ENCODE data around the gene GLMN.
"Not testable (repeated sequence)": the region's sequence is repeated elsewhere in the genome, so short reads cannot be mapped to it uniquely, and the experiment has no call there.

The GLMN gene

DNA sequence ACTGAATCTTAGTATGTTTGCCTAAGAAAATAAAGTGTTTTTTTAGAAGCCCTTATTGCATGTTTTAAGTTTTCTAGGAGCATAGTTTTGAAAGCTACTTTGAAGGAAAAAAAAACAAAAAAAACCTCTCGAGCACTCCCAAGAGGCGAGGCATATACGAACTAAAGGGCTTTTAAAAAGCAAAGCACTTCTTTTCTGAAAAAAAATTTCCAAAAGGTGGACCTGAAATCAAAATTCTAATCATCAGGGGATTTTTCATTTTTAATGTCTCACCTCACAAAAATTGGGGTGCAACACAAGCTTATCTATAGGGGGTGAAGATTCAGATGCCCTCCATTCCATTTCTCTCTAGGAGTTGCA lies 594 bp downstream of the GLMN start:
- DNase-seq (ENCODE audit: low read depth) = no peak

DNA sequence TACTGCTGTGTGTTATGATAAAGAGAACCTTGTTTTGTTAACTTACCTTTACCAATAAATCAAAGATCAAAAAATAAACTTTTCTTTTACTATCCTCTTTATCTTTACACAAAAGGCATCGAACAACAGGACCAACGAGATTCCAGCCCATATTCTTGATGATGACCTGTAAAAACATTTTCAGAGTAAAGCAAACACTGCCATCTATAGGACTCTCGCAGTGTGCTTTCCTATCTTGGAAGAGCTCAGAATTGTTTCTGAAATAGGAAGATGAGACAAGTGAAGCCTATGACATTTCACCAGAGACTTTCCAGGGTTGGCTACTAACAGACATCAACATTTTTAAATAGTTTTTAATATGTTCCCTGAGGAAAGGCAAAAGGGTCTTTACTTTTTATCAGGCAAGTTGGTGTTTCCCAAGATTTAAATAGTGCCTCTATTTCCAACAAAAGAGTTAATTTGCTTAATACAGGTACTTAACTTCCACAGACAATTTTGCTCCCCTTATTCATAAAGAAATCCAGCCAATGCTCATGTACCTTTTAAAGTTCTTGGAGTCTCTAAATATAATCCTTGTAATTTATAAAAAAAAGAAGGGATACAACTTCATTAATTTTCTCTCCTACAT lies 7.3 kb downstream of the GLMN start:
- DNase-seq (ENCODE audit: low read depth) = no peak

DNA sequence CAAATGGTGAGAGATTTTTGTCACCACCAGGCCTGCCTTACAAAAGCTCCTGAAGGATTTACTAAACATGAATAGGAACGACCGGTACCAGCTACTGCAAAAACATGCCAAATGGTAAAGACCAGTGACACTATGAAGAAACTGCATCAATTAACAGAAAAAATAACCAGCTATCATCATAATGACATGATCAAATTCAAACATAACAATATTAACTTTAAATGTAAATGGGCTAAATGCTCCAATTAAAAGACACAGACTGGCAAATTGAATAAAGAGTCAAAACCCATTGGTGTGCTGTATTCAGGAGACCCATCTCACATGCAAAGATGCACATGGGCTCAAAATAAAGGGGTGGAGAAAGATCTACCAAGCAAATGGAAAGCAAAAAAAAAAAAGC lies 17.4 kb downstream of the GLMN start:
- DNase-seq (ENCODE audit: low read depth) = not testable (repeated sequence)

DNA sequence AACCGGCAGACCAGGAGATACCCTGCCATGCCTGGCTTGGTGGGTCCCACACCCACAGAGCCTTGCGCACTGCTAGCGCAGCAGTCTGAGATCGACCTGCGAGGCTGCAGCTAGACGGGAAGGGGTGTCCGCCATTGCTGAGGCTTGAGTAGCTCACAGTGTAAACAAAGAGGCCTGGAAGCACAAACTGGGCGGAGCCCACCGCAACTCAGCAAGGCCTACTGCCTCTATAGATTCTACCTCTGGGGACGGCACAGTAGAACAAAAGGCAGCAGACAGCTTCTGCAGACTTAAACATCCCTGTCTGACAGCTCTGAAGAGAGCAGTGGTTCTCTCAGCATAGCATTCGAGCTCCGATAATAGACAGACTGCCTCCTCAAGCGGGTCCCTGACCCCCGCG lies 19.0 kb downstream of the GLMN start:
- not testable (repeated sequence) for DNase-seq (ENCODE audit: low read depth)

- DNase-seq (ENCODE audit: low read depth) = no peak
Measured at GRCh38 chr1:92277105-92277723, 21.6 kb downstream of the GLMN start.

DNA sequence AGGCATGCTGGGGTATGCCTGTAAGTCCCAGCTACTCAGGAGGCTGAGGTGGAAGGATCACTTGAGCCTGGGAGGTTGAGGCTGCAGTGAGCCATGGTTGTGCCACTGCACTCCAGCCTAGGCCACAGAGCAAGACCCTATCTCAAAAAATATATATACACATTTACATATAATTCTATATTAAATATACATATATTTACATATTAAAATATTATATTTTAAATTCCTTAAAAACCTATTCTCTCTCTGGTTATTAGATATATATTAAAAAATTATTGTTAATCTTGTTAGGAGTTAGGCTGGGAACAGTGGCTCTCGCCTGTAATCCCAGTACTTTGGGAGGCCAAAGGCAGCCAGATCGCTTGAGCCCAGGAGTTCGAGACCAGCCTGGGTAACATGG lies 22.7 kb downstream of the GLMN start:
- DNase-seq (ENCODE audit: low read depth) = no peak

DNA sequence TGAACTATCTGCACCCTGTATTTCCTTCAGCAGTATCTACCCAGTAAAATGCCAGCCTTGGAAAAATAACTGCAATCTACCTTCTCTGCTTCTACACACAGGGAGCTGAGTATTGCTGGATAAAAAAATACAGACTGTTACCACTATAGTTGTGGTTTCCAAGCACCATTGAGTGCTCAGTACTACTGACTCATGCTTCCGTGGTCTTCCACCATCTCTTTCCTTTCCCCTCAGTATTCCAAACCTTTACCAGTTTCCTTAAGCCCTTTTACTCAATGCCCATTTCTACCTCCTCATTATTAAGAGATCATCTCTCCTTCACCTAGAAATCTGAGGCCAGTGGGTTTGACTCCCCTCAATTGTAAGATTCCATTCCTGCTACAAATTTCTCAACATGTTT lies 23.8 kb downstream of the GLMN start:
- DNase-seq (ENCODE audit: low read depth) = no peak

DNA sequence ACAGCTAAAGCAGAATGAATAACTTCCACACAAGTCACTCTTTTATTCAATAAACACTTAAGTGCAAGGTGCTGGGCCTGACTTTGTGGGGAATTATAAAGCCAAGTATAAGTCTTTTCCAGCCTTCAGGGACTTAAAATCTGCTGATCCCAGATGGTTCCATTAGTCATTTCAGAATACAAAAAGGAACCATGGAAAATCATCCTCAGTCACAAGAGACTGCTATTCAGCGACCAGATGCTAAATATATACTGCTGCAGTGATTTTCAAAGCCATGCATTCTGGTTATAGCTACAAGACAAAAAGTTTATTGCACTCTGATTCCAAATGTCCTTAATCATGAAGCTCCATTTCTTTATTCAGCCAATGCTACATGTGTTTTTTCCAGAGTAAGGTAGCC lies 25.7 kb downstream of the GLMN start:
- DNase-seq (ENCODE audit: low read depth) = no peak

DNA sequence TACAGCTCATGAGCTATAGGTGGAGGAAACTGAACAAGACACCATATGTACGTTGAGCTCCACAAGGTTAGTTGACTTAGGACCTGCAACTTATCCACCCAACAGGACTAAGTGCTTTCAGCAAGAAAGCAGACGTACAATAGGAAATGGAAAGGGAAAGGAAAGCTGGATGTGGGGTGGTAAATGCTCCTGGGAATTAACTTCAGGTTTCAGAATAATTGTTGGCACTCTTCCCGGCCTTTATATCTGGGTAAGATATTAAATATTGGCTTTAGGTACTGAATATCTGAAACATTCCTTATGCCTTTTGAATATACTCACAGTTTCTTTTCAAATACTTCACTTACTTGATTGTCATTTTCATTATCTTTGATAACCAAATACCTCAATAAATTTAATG lies 36.3 kb downstream of the GLMN start:
- DNase-seq (ENCODE audit: low read depth) = no peak

DNA sequence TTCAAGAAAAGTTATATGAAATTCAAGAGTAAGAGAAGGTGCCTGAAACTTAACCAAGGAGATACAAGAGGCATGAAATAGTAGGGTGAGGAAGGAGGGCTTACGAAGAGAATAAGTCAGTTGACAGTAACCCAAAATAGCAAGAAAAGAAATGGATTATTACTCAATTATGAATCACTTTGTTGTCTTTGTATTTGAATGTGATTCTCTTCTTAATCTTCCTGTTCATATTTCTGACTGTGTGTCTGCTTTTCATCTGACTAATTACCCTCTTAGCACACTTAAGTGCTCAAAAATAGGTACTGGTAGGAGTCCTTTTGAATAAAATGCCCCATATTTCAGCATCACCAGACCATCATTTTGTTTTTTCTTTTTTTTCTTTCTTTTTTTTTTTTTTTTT lies 39.4 kb downstream of the GLMN start:
- DNase-seq (ENCODE audit: low read depth) = no peak

- not testable (repeated sequence) for DNase-seq (ENCODE audit: low read depth)
Measured at GRCh38 chr1:92254714-92255113, 44.1 kb downstream of the GLMN start.

- no peak for DNase-seq (ENCODE audit: low read depth)
Measured at GRCh38 chr1:92244376-92244775, 54.4 kb downstream of the GLMN start.

GRCh38 chr1:92240034-92240433 lies 58.8 kb downstream of the GLMN start:
- DNase-seq (ENCODE audit: low read depth) = no peak

DNA sequence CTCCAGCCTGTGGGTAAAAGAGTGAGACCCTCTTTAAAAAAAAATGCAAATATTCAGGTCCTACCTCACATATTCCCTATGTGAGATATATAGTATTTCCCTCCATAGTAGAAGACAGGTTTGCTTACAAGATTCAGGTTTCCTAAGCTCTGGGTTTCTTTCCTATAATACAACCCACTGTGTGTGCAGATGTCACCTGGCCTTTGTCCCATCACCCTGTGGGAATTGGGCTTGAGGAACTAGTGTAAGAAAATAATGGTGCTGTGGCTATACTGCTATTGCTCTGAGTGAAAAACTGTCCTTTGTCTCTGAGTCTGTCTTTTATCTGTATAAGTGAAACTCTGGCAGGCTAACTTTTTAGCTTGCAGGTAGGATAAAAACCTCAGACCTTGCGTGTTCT lies 68.1 kb downstream of the GLMN start:
- no peak for DNase-seq (ENCODE audit: low read depth)

DNA sequence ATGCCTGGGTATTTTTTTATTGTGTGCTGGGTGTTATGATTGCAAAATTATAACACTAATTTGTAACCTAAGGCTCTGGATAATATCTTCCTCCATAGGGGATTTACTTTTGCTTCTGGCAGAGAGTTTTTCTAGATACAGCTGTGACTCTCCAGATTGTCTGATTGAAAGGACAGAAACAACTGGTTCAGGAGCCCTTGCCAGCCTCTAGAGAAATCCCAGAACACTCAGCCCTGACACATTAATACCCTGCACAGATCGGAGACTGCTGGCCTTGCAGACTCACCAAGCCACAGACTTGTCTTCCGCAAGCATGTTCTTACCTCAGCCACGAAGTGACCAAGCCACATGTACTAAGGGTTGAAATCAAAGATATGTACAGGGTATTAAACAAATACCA lies 70.4 kb downstream of the GLMN start:
- no peak for DNase-seq (ENCODE audit: low read depth)

GRCh38 chr1:92219028-92219427 lies 79.8 kb downstream of the GLMN start:
- no peak for DNase-seq (ENCODE audit: low read depth)

DNA sequence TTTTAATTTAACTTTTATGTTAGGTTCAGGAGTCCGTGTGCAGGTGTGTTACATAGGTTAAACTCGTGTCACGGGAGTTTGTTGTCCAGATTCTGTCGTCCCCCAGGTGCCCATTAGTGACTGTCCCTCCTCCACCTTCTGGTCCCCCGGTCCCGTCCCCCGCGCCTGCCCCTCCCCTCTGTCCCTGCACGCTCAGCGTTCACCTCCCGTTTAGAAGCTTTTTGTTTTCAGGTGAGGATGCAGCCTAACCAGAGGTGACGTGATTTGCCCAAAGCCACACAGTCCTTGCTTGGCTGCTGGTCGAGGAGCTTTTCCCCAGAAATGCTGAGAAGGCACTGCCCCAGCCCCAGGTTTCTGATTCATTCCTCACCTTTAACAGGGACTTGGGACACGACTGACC lies 80.2 kb downstream of the GLMN start:
- no peak for DNase-seq (ENCODE audit: low read depth)

DNA sequence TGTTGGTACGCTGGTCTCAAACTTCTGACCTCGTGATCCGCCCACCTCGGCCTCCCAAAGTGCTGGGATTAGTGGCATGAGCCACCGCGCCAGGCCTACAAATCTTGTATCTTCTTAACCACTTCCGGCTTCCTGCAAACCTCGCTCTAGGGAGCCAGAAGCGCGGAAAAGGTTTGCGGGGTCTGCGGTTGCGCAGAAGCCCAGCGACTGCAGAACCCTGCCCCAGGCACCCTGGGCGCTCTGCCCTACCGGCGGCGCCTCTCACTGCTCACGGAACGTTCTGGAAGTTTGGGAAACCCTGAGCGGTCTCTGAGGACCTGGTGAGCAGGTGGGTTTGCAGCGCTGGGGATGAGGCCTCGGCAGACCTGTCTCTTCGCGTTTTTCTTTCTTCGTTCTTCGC lies 81.1 kb downstream of the GLMN start, which contains the start of gene C1orf146:
Gene C1orf146 (plus strand): TSS at position 195 of the 400 bp plus-strand sequence. CDS start 13,506 bp downstream, outside the sequence.
- DNase-seq (ENCODE audit: low read depth) = no peak

GRCh38 chr1:92211166-92211565 lies 87.6 kb downstream of the GLMN start:
- DNase-seq (ENCODE audit: low read depth) = no peak

DNA sequence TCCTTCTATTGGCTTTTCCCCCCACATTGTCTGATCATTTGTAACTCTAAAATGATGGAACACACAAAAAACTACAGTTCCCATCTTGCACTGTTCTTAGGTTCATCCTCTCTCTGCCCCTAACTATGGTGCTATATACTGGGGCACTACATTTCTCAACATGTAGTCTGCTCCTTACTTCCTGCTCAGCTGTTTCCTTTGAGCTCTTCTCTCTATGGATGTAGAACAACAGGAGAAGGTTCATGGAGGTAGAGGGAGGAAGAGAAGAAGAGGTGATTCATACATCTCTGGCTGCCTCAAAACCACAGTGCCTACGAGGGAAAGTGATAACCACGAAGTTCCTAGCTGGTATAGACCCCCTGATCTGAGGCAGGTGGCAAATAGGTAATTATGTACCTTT lies 88.1 kb downstream of the GLMN start:
- DNase-seq (ENCODE audit: low read depth) = no peak

DNA sequence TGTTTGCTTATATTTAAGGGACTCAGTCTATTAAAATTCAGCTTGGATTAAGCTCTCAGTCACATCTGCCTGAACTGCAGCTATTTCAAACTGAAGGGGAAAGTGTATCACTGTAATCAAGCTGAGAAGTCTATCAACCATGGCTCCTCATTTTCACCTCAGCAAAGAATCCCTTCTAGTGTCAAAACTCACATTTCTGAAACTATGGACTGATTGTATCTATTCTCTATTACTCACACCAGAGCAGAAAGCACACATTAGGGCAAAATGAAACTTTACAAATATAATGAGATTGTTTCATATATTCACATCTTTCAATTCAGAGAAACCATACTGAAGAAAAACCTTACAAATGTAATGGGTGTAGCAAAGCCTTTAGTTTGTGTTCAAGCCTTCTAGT lies 95.7 kb downstream of the GLMN start:
- DNase-seq (ENCODE audit: low read depth) = no peak

GRCh38 chr1:92201973-92202372 lies 96.8 kb downstream of the GLMN start:
- no peak for DNase-seq (ENCODE audit: low read depth)
